BE2C (cell line): ENCODE data around the gene PPP1CA.
A peak's percentile ranks its signal among the peaks of the same experiment; 100 is the strongest.

Experiments used
- DNase-seq: peaks from one replicate; pipeline ENCODE4 v3.0.0-alpha.2; 2020
- H3K27me3 ChIP-seq: fragments of 250-450 bp; sonication (Bioruptor Pico); 2 replicates; pipeline ENCODE4 v1.5.1; 2020; ENCODE audit warnings: mild to moderate bottlenecking
- H3K36me3 ChIP-seq: fragments of 250-450 bp; sonication (Bioruptor Pico); 2 replicates; pipeline ENCODE4 v1.5.1; 2020; ENCODE audit warnings: mild to moderate bottlenecking
- H3K4me1 ChIP-seq: fragments of 250-450 bp; sonication (Bioruptor Pico); 2 replicates; pipeline ENCODE4 v1.5.1; 2020
- H3K4me3 ChIP-seq: 2 replicates; pipeline ENCODE4 v1.5.1; 2011; ENCODE audit warnings: low read depth, low read length
- H3K9me3 ChIP-seq: fragments of 250-450 bp; sonication (Bioruptor Pico); 2 replicates; pipeline ENCODE4 v1.5.1; 2020
- CTCF ChIP-seq: IDR thresholded peaks from 2 replicates; pipeline ENCODE4 v1.5.1; 2012; ENCODE audit warnings: mild to moderate bottlenecking, low read depth, low read length

PPP1CA gene

GRCh38 chr11:67438158-67438902 lies 36.7 kb upstream of the PPP1CA start:
- H3K4me3 ChIP-seq = no peak overlapping the region
- no peaks in the 10 kb centered on the region for H3K9me3 ChIP-seq
- no peaks in the 10 kb centered on the region for H3K27me3 ChIP-seq
- H3K4me1 ChIP-seq = peaks cover 9% of the 10 kb centered on the region
- peaks cover 32% of the 10 kb centered on the region for H3K36me3 ChIP-seq
- TF ChIP-seq CTCF = no peak
- no peak for DNase-seq

GRCh38 chr11:67437809-67438157 lies 36.1 kb upstream of the PPP1CA start:
- Histone ChIP-seq H3K9me3 (no peaks in the 10 kb centered on the region), H3K4me1 (peaks cover 9% of the 10 kb centered on the region), H3K27me3 (no peaks in the 10 kb centered on the region), H3K36me3 (peaks cover 37% of the 10 kb centered on the region), H3K4me3 (no peak overlapping the region)
- no peak for DNase-seq
- TF ChIP-seq CTCF = no peak

- Histone ChIP-seq H3K36me3 (peaks cover 37% of the 10 kb centered on the region), H3K9me3 (no peaks in the 10 kb centered on the region), H3K27me3 (no peaks in the 10 kb centered on the region), H3K4me3 (no peak within 1 kb of the TSS), H3K4me1 (peaks cover 9% of the 10 kb centered on the region)
- no peak for TF ChIP-seq CTCF
- no peak for DNase-seq
Observed at GRCh38 chr11:67437082-67437808, 35.6 kb upstream of the PPP1CA start, which contains the start of gene PTPRCAP. Gene PTPRCAP, minus strand, starts transcription at chr11:67437682. Its CDS starts 63 bp downstream, at chr11:67437619.

GRCh38 chr11:67436459-67437081 lies 34.9 kb upstream of the PPP1CA start:
- no peak overlapping the region for H3K4me3 ChIP-seq
- peaks cover 9% of the 10 kb centered on the region for H3K4me1 ChIP-seq
- DNase-seq = peak; percentile 57
- H3K36me3 ChIP-seq = peaks cover 39% of the 10 kb centered on the region
- no peaks in the 10 kb centered on the region for H3K27me3 ChIP-seq
- no peak for TF ChIP-seq CTCF
- no peaks in the 10 kb centered on the region for H3K9me3 ChIP-seq

GRCh38 chr11:67435727-67436458 lies 34.2 kb upstream of the PPP1CA start:
- Histone ChIP-seq H3K9me3 (no peaks in the 10 kb centered on the region), H3K36me3 (peaks cover 45% of the 10 kb centered on the region), H3K4me1 (peaks cover 9% of the 10 kb centered on the region), H3K4me3 (no peak overlapping the region), H3K27me3 (no peaks in the 10 kb centered on the region)
- no peak for DNase-seq
- no peak for TF ChIP-seq CTCF
